Mucosa of rectum (tissue), 2 donors: Measurements from ENCODE around the gene UTP4.

Source experiments
- H3K27ac ChIP-seq, 2 donors: one replicate each; pipeline ENCODE4 v1.7.0; 2013; ENCODE audit warnings: inconsistent platforms in 2 of 2, low read depth in 2 of 2, low read length in 2 of 2
- H3K27me3 ChIP-seq, 2 donors: one replicate each; pipeline ENCODE4 v1.7.0; 2013; ENCODE audit warnings: low read length in 2 of 2; ENCODE audit not compliant: control insufficient read depth in 2 of 2, insufficient read depth in 2 of 2
- H3K36me3 ChIP-seq, 2 donors: one replicate each; pipeline ENCODE4 v1.7.0; 2013; ENCODE audit warnings: low read length in 2 of 2; ENCODE audit not compliant: control insufficient read depth in 2 of 2, insufficient read depth in 2 of 2
- H3K4me1 ChIP-seq, 2 donors: one replicate each; pipeline ENCODE4 v1.7.0; 2013; ENCODE audit warnings: low read length in 2 of 2, mild to moderate bottlenecking in 1 of 2; ENCODE audit not compliant: control insufficient read depth in 2 of 2, insufficient read depth in 2 of 2
- H3K4me3 ChIP-seq, 2 donors: one replicate each; pipeline ENCODE4 v1.7.0; 2013; ENCODE audit warnings: low read length in 2 of 2
- H3K9ac ChIP-seq, 2 donors: one replicate each; pipeline ENCODE4 v1.7.0; 2013; ENCODE audit warnings: low read length in 2 of 2, low read depth in 1 of 2, mild to moderate bottlenecking in 1 of 2
- H3K9me3 ChIP-seq, 2 donors: one replicate each; pipeline ENCODE4 v1.7.0; 2013; ENCODE audit warnings: low read length in 2 of 2; ENCODE audit not compliant: control insufficient read depth in 2 of 2
- donor health status: healthy.
- donor health status: Normal muscosa, but diverticular disease.

The UTP4 gene

GRCh38 chr16:69201291-69201690, 68.8 kb downstream of the UTP4 start:
- Histone ChIP-seq H3K9ac (no peak overlapping the region), H3K27me3 (no peaks in the 10 kb centered on the region), H3K4me3 (no peak overlapping the region), H3K9me3 (no peaks in the 10 kb centered on the region), H3K27ac (no peak overlapping the region), H3K36me3 (no peaks in the 10 kb centered on the region), H3K4me1 (no peaks in the 10 kb centered on the region)

DNA sequence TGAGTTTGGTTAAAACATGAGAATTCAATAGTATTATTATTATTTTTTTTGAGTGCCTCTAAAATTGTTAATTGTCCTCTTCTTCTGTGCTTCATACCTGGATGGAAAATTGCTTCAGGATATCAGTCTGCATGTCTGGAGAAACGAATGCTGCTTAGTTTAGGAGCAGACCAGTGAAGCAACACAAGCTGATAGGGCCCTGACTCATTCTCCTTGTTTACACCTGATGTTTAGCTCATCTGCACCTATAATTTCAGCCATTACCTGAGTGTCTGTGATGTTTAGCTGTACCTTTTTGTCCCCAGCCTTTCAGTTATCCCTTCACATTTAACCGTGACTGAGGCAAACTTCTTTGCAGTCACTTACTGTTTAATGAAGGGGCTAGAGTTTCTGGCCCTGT, 69.3 kb downstream of the UTP4 start:
- H3K9ac ChIP-seq, result no peak overlapping the region
- H3K36me3 ChIP-seq, result no peaks in the 10 kb centered on the region
- H3K9me3 ChIP-seq, result no peaks in the 10 kb centered on the region
- no peaks in the 10 kb centered on the region for H3K4me1 ChIP-seq
- no peak overlapping the region for H3K27ac ChIP-seq
- no peaks in the 10 kb centered on the region for H3K27me3 ChIP-seq
- no peak overlapping the region for H3K4me3 ChIP-seq

GRCh38 chr16:69204172-69204571, 71.7 kb downstream of the UTP4 start:
- no peak overlapping the region for H3K4me3 ChIP-seq
- no peak overlapping the region for H3K9ac ChIP-seq
- no peaks in the 10 kb centered on the region for H3K9me3 ChIP-seq
- H3K4me1 ChIP-seq, result no peaks in the 10 kb centered on the region
- H3K36me3 ChIP-seq, result no peaks in the 10 kb centered on the region
- peak overlapping the region in 1 of 2 donors; percentile 7 for H3K27ac ChIP-seq
- H3K27me3 ChIP-seq, result no peaks in the 10 kb centered on the region

DNA sequence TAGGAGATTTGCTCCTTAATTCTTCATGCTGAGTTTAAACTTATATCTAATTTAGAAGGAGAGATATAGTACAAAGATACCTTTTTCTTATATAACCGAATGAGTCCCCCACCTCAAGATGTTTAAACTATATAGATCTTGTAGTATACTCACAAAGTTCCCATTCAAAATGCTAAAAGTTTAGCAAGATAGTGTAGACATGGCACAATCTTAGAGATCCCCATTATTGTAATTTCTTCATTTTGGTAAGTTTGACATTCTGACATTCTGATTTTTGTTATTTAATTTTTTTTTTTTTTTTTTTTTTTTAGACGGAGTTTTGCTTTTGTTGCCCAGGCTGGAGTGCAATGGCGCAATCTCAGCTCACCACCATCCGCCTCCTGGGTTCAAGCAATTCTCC, 77.3 kb downstream of the UTP4 start:
- no peak overlapping the region for H3K9ac ChIP-seq
- H3K4me3 ChIP-seq, result no peak overlapping the region

GRCh38 chr16:69217433-69217832, 85.0 kb downstream of the UTP4 start:
- no peaks in the 10 kb centered on the region for H3K9me3 ChIP-seq
- peaks cover 0 to 4% of the 10 kb centered on the region in 2 donors for H3K4me1 ChIP-seq
- H3K27ac ChIP-seq, result no peak overlapping the region
- H3K36me3 ChIP-seq, result no peaks in the 10 kb centered on the region
- H3K9ac ChIP-seq, result no peak overlapping the region
- no peak overlapping the region for H3K4me3 ChIP-seq
- H3K27me3 ChIP-seq, result no peaks in the 10 kb centered on the region

More for the DNA sequence above, 77.3 kb downstream of the UTP4 start:
- no peaks in the 10 kb centered on the region for H3K36me3 ChIP-seq
- no peak overlapping the region for H3K27ac ChIP-seq
- peaks cover 0 to 2% of the 10 kb centered on the region in 2 donors for H3K4me1 ChIP-seq
- H3K9me3 ChIP-seq, result no peaks in the 10 kb centered on the region
- H3K27me3 ChIP-seq, result no peaks in the 10 kb centered on the region
